A549 (cell line): Measurements from ENCODE around the gene HAS3. TPM values are rescaled to one million over a fixed set of nuclear protein-coding genes. Genes with fewer than 3 reads are reported as not detected.
A peak's percentile ranks its signal among the peaks of the same experiment; 100 is the strongest.

Source experiments
- ATAC-seq, 2 experiments: fragments of 200-7000 bp in 1 of 2; fragments of >200 bp in 1 of 2; cut with Nextera tagmentation in 1 of 2; cut with Tn5 transposase in 1 of 2; 3 replicates each; pipeline versions ENCODE4 v1.8.0 to v1.9.1; 2018 to 2020; ENCODE audit warnings: mild to moderate bottlenecking in 1 of 2, moderate library complexity in 1 of 2
- CTCF ChIA-PET: fragments of 300-600 bp; sonication (Branson Sonifier 250); formaldehyde crosslinking; extraction: SDS; loops from one replicate; lab custom pipeline; 2021; ENCODE audit warnings: antibody characterized with exemption, inconsistent platforms; lab: Yijun Ruan, JAX
- POLR2A ChIA-PET: fragments of 350-600 bp; formaldehyde crosslinking; extraction: SDS; loops from one replicate; lab custom pipeline; 2021; ENCODE audit warnings: antibody characterized with exemption, inconsistent platforms; lab: Yijun Ruan, JAX
- DNase-seq, 2 experiments: peaks; one replicate each; pipeline versions ENCODE4 v3.0.0 to v3.0.0-alpha.2; 2011 to 2016; ENCODE audit warnings: low read depth in 1 of 2, low spot score in 1 of 2
- FAIRE-seq: peaks from 2 replicates; lab custom pipeline; 2011; peaks lifted over from hg19 to GRCh38; lab: Jason Lieb, UNC
- H3K27ac ChIP-seq, 2 experiments: fragments of >200 bp; sonication (Bioruptor Twin); formaldehyde crosslinking; 3 replicates each; pipeline ENCODE4 v1.5.1; 2016 to 2017
- H3K4me1 ChIP-seq: fragments of >200 bp; sonication (Bioruptor Twin); formaldehyde crosslinking; 3 replicates; pipeline ENCODE4 v1.6.1; 2016
- H3K4me2 ChIP-seq: fragments of >200 bp; sonication (Bioruptor Twin); formaldehyde crosslinking; 3 replicates; pipeline ENCODE4 v1.6.1; 2016
- H3K4me3 ChIP-seq: fragments of >200 bp; sonication (Bioruptor Twin); formaldehyde crosslinking; 3 replicates; pipeline ENCODE4 v1.5.1; 2016
- H3K9me3 ChIP-seq: fragments of >200 bp; sonication (Bioruptor Twin); formaldehyde crosslinking; 3 replicates; pipeline ENCODE4 v1.6.1; 2016
- ATOH8 ChIP-seq: fragments of 250-450 bp; sonication (Bioruptor Pico); IDR thresholded peaks from 2 replicates; pipeline ENCODE4 v1.5.0; 2020; ENCODE audit warnings: low read depth, mild to moderate bottlenecking, moderate library complexity
- BHLHE40 ChIP-seq: IDR thresholded peaks from 2 replicates; pipeline ENCODE4 v1.6.1; 2012; ENCODE audit warnings: low read depth, low read length, inconsistent platforms
- CBX2 ChIP-seq: fragments of 200-600 bp; sonication (generic); IDR thresholded peaks from 2 replicates; pipeline ENCODE4 v1.6.1; 2016; ENCODE audit warnings: low read depth, mild to moderate bottlenecking, borderline replicate concordance
- CEBPB ChIP-seq, 2 experiments: fragments of >200 bp in 1 of 2; sonication (Bioruptor Twin) in 1 of 2; formaldehyde crosslinking in 1 of 2; IDR thresholded peaks; 2 replicates each; pipeline ENCODE4 v1.6.1; 2012 to 2016
- CTCF ChIP-seq: fragments of >200 bp; sonication (Bioruptor Twin); formaldehyde crosslinking; IDR thresholded peaks from 3 replicates; pipeline ENCODE4 v1.5.1; 2016
- E2F6 ChIP-seq: IDR thresholded peaks from 2 replicates; pipeline ENCODE4 v1.6.1; 2012; ENCODE audit warnings: low read depth, borderline replicate concordance
- EHF ChIP-seq: fragments of 250-450 bp; sonication (Bioruptor Pico); IDR thresholded peaks from 2 replicates; pipeline ENCODE4 v1.5.0; 2020; ENCODE audit warnings: mild to moderate bottlenecking
- EP300 ChIP-seq, 2 experiments: fragments of >200 bp; sonication (Bioruptor Twin); formaldehyde crosslinking; IDR thresholded peaks; 2 replicates in 1 of 2; 3 replicates in 1 of 2; pipeline ENCODE4 v1.6.1; 2016 to 2017
- FOSB ChIP-seq: fragments of 250-450 bp; sonication (Bioruptor Pico); IDR thresholded peaks from 2 replicates; pipeline ENCODE4 v1.5.0; 2020; ENCODE audit warnings: mild to moderate bottlenecking, moderate library complexity
- FOSL2 ChIP-seq, 2 experiments: fragments of 450-650 bp in 1 of 2; fragments of >200 bp in 1 of 2; sonication (Bioruptor Twin) in 1 of 2; formaldehyde crosslinking; IDR thresholded peaks; 2 replicates each; pipeline versions ENCODE4 v1.5.0 to v1.6.1; 2016 to 2020; ENCODE audit warnings: mild to moderate bottlenecking in 1 of 2, moderate library complexity in 1 of 2
- HDAC2 ChIP-seq: fragments of 200-600 bp; sonication (generic); IDR thresholded peaks from 2 replicates; pipeline ENCODE4 v1.6.1; 2016
- HES2 ChIP-seq: fragments of >200 bp; sonication (Bioruptor Twin); formaldehyde crosslinking; IDR thresholded peaks from 2 replicates; pipeline ENCODE4 v1.6.1; 2016
- HOXB13 ChIP-seq: fragments of 250-450 bp; sonication (Bioruptor Pico); IDR thresholded peaks from 2 replicates; pipeline ENCODE4 v1.5.0; 2020; ENCODE audit warnings: low read depth, mild to moderate bottlenecking, moderate library complexity
- HOXB5 ChIP-seq: fragments of 250-450 bp; sonication (Bioruptor Pico); IDR thresholded peaks from 2 replicates; pipeline ENCODE4 v1.5.0; 2020; ENCODE audit warnings: mild to moderate bottlenecking, moderate library complexity
- JUN ChIP-seq, 2 experiments: fragments of >200 bp; sonication (Bioruptor Twin); formaldehyde crosslinking; IDR thresholded peaks; 2 replicates in 1 of 2; 3 replicates in 1 of 2; pipeline ENCODE4 v1.6.1; 2016 to 2017
- JUNB ChIP-seq: fragments of >200 bp; sonication (Bioruptor Twin); formaldehyde crosslinking; IDR thresholded peaks from 2 replicates; pipeline ENCODE4 v1.6.1; 2016
- KDM1A ChIP-seq: fragments of 200-600 bp; sonication (generic); IDR thresholded peaks from 2 replicates; pipeline ENCODE4 v1.6.1; 2016; ENCODE audit warnings: low read depth, mild to moderate bottlenecking
- KDM5A ChIP-seq: fragments of 200-600 bp; sonication (generic); IDR thresholded peaks from 2 replicates; pipeline ENCODE4 v1.6.1; 2016; ENCODE audit warnings: antibody characterized with exemption, mild to moderate bottlenecking
- MAFK ChIP-seq: fragments of 450-650 bp; IDR thresholded peaks from 2 replicates; pipeline ENCODE4 v1.6.1; 2014; ENCODE audit not compliant: partially characterized antibody
- MYC ChIP-seq: IDR thresholded peaks from 2 replicates; pipeline ENCODE4 v1.6.1; 2012; ENCODE audit warnings: mild to moderate bottlenecking, inconsistent platforms, low read length, improper control_type of control experiment, borderline replicate concordance
- REST ChIP-seq: fragments of 200-600 bp; sonication (generic); IDR thresholded peaks from 2 replicates; pipeline ENCODE4 v1.6.1; 2016; ENCODE audit warnings: antibody characterized with exemption, mild to moderate bottlenecking, moderate library complexity
- SMC3 ChIP-seq: fragments of >200 bp; sonication (Bioruptor Twin); formaldehyde crosslinking; IDR thresholded peaks from 3 replicates; pipeline ENCODE4 v1.6.1; 2018; ENCODE audit warnings: inconsistent platforms
- SREBF2 ChIP-seq: fragments of 450-650 bp; IDR thresholded peaks from 2 replicates; pipeline ENCODE4 v1.6.1; 2014; ENCODE audit warnings: mild to moderate bottlenecking, moderate library complexity
- TFCP2L1 ChIP-seq: fragments of 250-450 bp; sonication (Bioruptor Pico); IDR thresholded peaks from 2 replicates; pipeline ENCODE4 v1.5.0; 2021; ENCODE audit warnings: mild to moderate bottlenecking
- USF2 ChIP-seq: fragments of 450-650 bp; IDR thresholded peaks from 2 replicates; pipeline ENCODE4 v1.6.1; 2014; ENCODE audit warnings: antibody characterized with exemption
- ZNF302 ChIP-seq: fragments of 250-450 bp; sonication (Bioruptor Pico); IDR thresholded peaks from 2 replicates; pipeline ENCODE4 v1.9.0; 2021; ENCODE audit warnings: inconsistent platforms, mild to moderate bottlenecking, moderate library complexity
- ZSCAN20 ChIP-seq: fragments of 250-450 bp; sonication (Bioruptor Pico); IDR thresholded peaks from 2 replicates; pipeline ENCODE4 v1.8.0; 2022; ENCODE audit warnings: mild to moderate bottlenecking, moderate library complexity
- WGBS: methylation state at CpG from one replicate; pipeline ENCODE4 v1.1.6; 2017; ENCODE audit errors: missing lambda C conversion rate; 5-methylcytosine and 5-hydroxymethylcytosine counted together
- polyA plus RNA-seq, 4 experiments: library from polyadenylated mRNA; depleted of rRNA in 3 of 4; stranded (reverse); fragments of >200 nt; fragmentation: RNase III in 1 of 4; extraction: RNeasy Plus Mini Kit Qiagen cat#74134 plus additional on column Dnase treatment in 1 of 4; gene quantifications; 2 replicates in 3 of 4; 3 replicates in 1 of 4; pipeline ENCODE4 v1.2.3, GENCODE V29; 2011 to 2017

The HAS3 gene
- polyA plus RNA-seq, 2 of the 4 experiments (the other 2 are of a cell fraction), result 9.1 to 12.4 TPM

GRCh38 chr16:69141936-69142335 is 36.5 kb downstream of the HAS3 start:
- H3K9me3 ChIP-seq, result no peaks in the 10 kb centered on the region
- H3K27ac ChIP-seq, result no peak overlapping the region
- 74% methylated on average over 4 of the region's 4 CpGs for WGBS
- DNase-seq (no peak), ATAC-seq (no peak), FAIRE-seq (no peak)
- ChIA-PET POLR2A (no interaction called here), CTCF (interaction anchor here (0.7 to 1.5 kb wide), 2 partner anchors 146 to 240 kb away, joined by 3 to 4 read pairs; no protein-coding TSS in a partner anchor)
- no peak overlapping the region for H3K4me3 ChIP-seq
- no peak overlapping the region for H3K4me2 ChIP-seq
- 0 out of 3 replicates have a peak, but pooled peaks cover 3% of the 10 kb centered on the region for H3K4me1 ChIP-seq
- TF ChIP-seq MAFK, result no peak
- TF ChIP-seq HOXB13, result no peak
- no peak for TF ChIP-seq CTCF
- no peak for TF ChIP-seq TFCP2L1 (CRISPR knock-in tag)
- TF ChIP-seq MYC, result no peak
- TF ChIP-seq EP300 (IDR thresholded peaks at IDR 0.05), result no peak
- TF ChIP-seq CEBPB (IDR thresholded peaks at IDR 0.05), result no peak
- no peak for TF ChIP-seq EHF (CRISPR knock-in tag)
- TF ChIP-seq CBX2, result no peak
- TF ChIP-seq KDM1A, result no peak
- TF ChIP-seq SMC3, result no peak
- TF ChIP-seq HES2, result no peak
- TF ChIP-seq JUNB, result no peak
- TF ChIP-seq JUN (IDR thresholded peaks at IDR 0.05), result no peak
- TF ChIP-seq HOXB5 (CRISPR knock-in tag), result no peak

- TF ChIP-seq SREBF2, result no peak
- TF ChIP-seq HDAC2, result no peak
- no peak for TF ChIP-seq BHLHE40
- no peak for TF ChIP-seq REST
- TF ChIP-seq HOXB13, result no peak
- TF ChIP-seq CEBPB (IDR thresholded peaks at IDR 0.05), result no peak
- TF ChIP-seq ZNF302, result no peak
- TF ChIP-seq ATOH8, result no peak
- no peak for TF ChIP-seq TFCP2L1 (CRISPR knock-in tag)
- no peak for TF ChIP-seq USF2
- TF ChIP-seq FOSB, result no peak
- no peak for TF ChIP-seq MAFK
- TF ChIP-seq FOSL2 (IDR thresholded peaks at IDR 0.05), result no peak
- no peak for TF ChIP-seq FOSL2 (CRISPR knock-in tag; IDR thresholded peaks at IDR 0.05)
- no peak for TF ChIP-seq ZSCAN20 (CRISPR knock-in tag)
- no peak for TF ChIP-seq E2F6
- TF ChIP-seq KDM5A, result no peak
- no peak for TF ChIP-seq HOXB5 (CRISPR knock-in tag)
- no peak for TF ChIP-seq MYC
- no peak for TF ChIP-seq KDM1A
- no peak overlapping the region for H3K4me3 ChIP-seq
- POLR2A ChIA-PET, result no interaction called here
- WGBS, result 79% methylated on average over 11 of the region's 11 CpGs
- no peaks in the 10 kb centered on the region for H3K9me3 ChIP-seq
- 0 out of 3 replicates have a peak, but pooled peaks cover 3% of the 10 kb centered on the region for H3K4me1 ChIP-seq
- no peak for FAIRE-seq
- no peak overlapping the region for H3K27ac ChIP-seq
- ATAC-seq, result peak; percentile 96
- peak; percentile 40 to 75 for DNase-seq
- CTCF ChIA-PET, result interaction anchor here (1.3 to 1.5 kb wide), 2 partner anchors 10 to 241 kb away, joined by 3 to 4 read pairs; no protein-coding TSS in a partner anchor
- no peak overlapping the region for H3K4me2 ChIP-seq
These were observed 37.7 kb downstream of the HAS3 start for GRCh38 chr16:69143116-69143515.
